HG03439 (cell line): ENCODE measurements around the gene FBXL15.

ENCODE experiments used
- ATAC-seq: cut with Tn5 transposase; IDR thresholded peaks from one replicate; pipeline ENCODE4 v1.9.1; 2021; ENCODE audit warnings: mild to moderate bottlenecking, moderate library complexity; ENCODE audit not compliant: unreplicated experiment

The FBXL15 gene

GRCh38 chr10:102420714-102421506 lies at the start of gene FBXL15:
Gene FBXL15 (plus strand): TSS chr10:102420836. CDS start chr10:102421130, 294 bp downstream.
- ATAC-seq, result peak; percentile 72

GRCh38 chr10:102371295-102371694 lies 49.3 kb upstream of the FBXL15 start:
- no peak for ATAC-seq

- ATAC-seq, result no peak
Observed at GRCh38 chr10:102375250-102375649, 45.4 kb upstream of the FBXL15 start.

GRCh38 chr10:102375867-102376266 lies 44.8 kb upstream of the FBXL15 start:
- ATAC-seq, result no peak

GRCh38 chr10:102376901-102377300 lies 43.7 kb upstream of the FBXL15 start:
- ATAC-seq, result no peak

GRCh38 chr10:102379383-102379782 lies 41.3 kb upstream of the FBXL15 start:
- no peak for ATAC-seq

- no peak for ATAC-seq
Observed at GRCh38 chr10:102381983-102382382, 38.7 kb upstream of the FBXL15 start.

GRCh38 chr10:102382871-102383270 lies 37.8 kb upstream of the FBXL15 start:
- no peak for ATAC-seq

GRCh38 chr10:102384053-102384452 lies 36.6 kb upstream of the FBXL15 start:
- ATAC-seq, result no peak

- no peak for ATAC-seq
Observed at GRCh38 chr10:102384606-102385429, 35.8 kb upstream of the FBXL15 start.

- ATAC-seq, result no peak
Observed at GRCh38 chr10:102389894-102390293, 30.7 kb upstream of the FBXL15 start.

- ATAC-seq, result no peak
Observed at GRCh38 chr10:102392306-102392705, 28.3 kb upstream of the FBXL15 start.

GRCh38 chr10:102393411-102394078 lies 27.1 kb upstream of the FBXL15 start:
- no peak for ATAC-seq

GRCh38 chr10:102394079-102394800 lies 26.4 kb upstream of the FBXL15 start:
- ATAC-seq, result peak; percentile 79

GRCh38 chr10:102394801-102395399 lies 25.7 kb upstream of the FBXL15 start:
- peak; percentile 2 for ATAC-seq

GRCh38 chr10:102395400-102396316 lies 25.0 kb upstream of the FBXL15 start, which contains the start of gene NFKB2:
Gene NFKB2 (plus strand): TSS chr10:102395705. CDS start chr10:102395960, 255 bp downstream.
- ATAC-seq, result peak; percentile 24

GRCh38 chr10:102396317-102396650 lies 24.4 kb upstream of the FBXL15 start:
- no peak for ATAC-seq

- no peak for ATAC-seq
Observed at GRCh38 chr10:102396730-102397151, 23.9 kb upstream of the FBXL15 start.
